Heart left ventricle (tissue), 13 donors: Measurements from ENCODE around the gene FAM174A.

Experiments
- CTCF ChIP-seq, 12 donors: fragments of 200-600 bp; sonication (generic) in 4 of 12; IDR thresholded peaks; one replicate each; pipeline versions ENCODE4 v1.5.0 to v1.8.0; 2018 to 2022; ENCODE audit warnings: antibody characterized with exemption in 12 of 12, mild to moderate bottlenecking in 5 of 12
- POLR2A ChIP-seq, 2 donors: fragments of 450-650 bp; IDR thresholded peaks; one replicate each; pipeline ENCODE4 v1.6.1; 2017; ENCODE audit warnings: antibody characterized with exemption in 2 of 2, mild to moderate bottlenecking in 2 of 2, moderate library complexity in 2 of 2
- donor health status: ischemic (EF 13 %, LVEDD 7.1; RV severe dilation, severe dysfunction).
- donor health status: DM: no; HTN: yes; CAD: no.
- donor health status: DM: no; HTN: no; CAD: no.
- donor health status: ischemic (EF 25% LVEDD 6.9; RV normal size, moderate dysfunction).
- donor health status: ischemic (EF 25% LVEDD 5.7; RV mildly dilated, moderate dysfunction).
- donor health status: ischemic (EF 35%, LVEDD 5.7; RV mildly dilated, moderate dysfunction).
- donor health status: nonischemic (EF 11% LVEDD 7.7; RV severe dilation, severe dysfunction).
- donor health status: DM: yes; HTN: yes; CAD: no.
- donor health status: PGD.
- donor health status: ischemic (EF 29% LVEDD 5.4; RV normal size, mild dysfunction).
- donor health status: nonischemic (EF 23%, LVEDD 6.1; RV moderate dilation, normal function).

GRCh38 chr5:100584889-100585288 lies 49.7 kb downstream of the FAM174A start:
- no peak for TF ChIP-seq CTCF (IDR thresholded peaks at IDR 0.05)
- TF ChIP-seq POLR2A (IDR thresholded peaks at IDR 0.05): no peak
